Skeletal muscle satellite cell (primary cell): ENCODE measurements around the gene ZNF778.
"Not testable (repeated sequence)": the region's sequence is repeated elsewhere in the genome, so short reads cannot be mapped to it uniquely, and the experiment has no call there.

Source experiments
- H3K27me3 ChIP-seq: 2 replicates; pipeline ENCODE4 v1.7.0; 2013; ENCODE audit warnings: low read length; ENCODE audit not compliant: control insufficient read depth, insufficient read depth
- H3K36me3 ChIP-seq: 2 replicates; pipeline ENCODE4 v1.7.0; 2013; ENCODE audit warnings: mild to moderate bottlenecking, control low read depth, low read length; ENCODE audit not compliant: insufficient read depth
- H3K4me1 ChIP-seq: 2 replicates; pipeline ENCODE4 v1.7.0; 2013; ENCODE audit warnings: low read length; ENCODE audit not compliant: control insufficient read depth, insufficient read depth
- H3K4me2 ChIP-seq: 2 replicates; pipeline ENCODE4 v1.7.0; 2013; ENCODE audit warnings: mild to moderate bottlenecking, low read length
- H3K4me3 ChIP-seq: 2 replicates; pipeline ENCODE4 v1.7.0; 2013; ENCODE audit warnings: low read length
- H3K9ac ChIP-seq: 2 replicates; pipeline ENCODE4 v1.7.0; 2013; ENCODE audit warnings: mild to moderate bottlenecking, low read depth, low read length, moderate library complexity
- H3K9me3 ChIP-seq: replicated peaks from 2 replicates; pipeline ENCODE4 v1.7.0; 2013; ENCODE audit warnings: mild to moderate bottlenecking, control low read depth, low read length

ZNF778 gene

GRCh38 chr16:89257757-89258465 lies 40.4 kb downstream of the ZNF778 start:
- Histone ChIP-seq H3K9me3 (peaks cover 2% of the 10 kb centered on the region), H3K4me1 (peaks cover 12% of the 10 kb centered on the region), H3K9ac (peak overlapping the region; percentile 45), H3K36me3 (no peaks in the 10 kb centered on the region), H3K4me2 (peak overlapping the region; percentile 89), H3K4me3 (peak overlapping the region; percentile 66), H3K27me3 (no peaks in the 10 kb centered on the region)

DNA sequence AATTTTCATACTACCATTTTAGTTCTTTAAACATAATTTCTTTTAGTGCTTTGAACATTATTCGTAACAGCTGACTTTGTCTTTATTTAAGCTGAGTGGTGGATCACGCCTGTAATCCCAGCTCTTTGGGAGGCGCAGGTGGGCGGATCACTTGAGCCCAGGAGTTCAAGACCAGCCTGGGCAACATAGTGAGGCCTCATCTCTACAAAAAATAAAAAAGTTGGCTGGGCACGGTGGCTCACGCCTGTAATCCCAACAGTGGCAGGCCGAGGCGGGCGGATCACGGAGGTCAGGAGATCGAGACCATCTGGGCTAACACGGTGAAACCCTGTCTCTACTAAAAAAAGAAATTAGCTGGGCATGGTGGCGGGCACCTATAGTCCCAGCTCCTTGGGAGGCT lies 42.4 kb downstream of the ZNF778 start:
- H3K4me3 ChIP-seq, H3K9ac ChIP-seq, H3K4me2 ChIP-seq, H3K36me3 ChIP-seq, H3K9me3 ChIP-seq, H3K27me3 ChIP-seq: not testable (repeated sequence)
- peaks cover 12% of the 10 kb centered on the region for H3K4me1 ChIP-seq

GRCh38 chr16:89261691-89262563 lies 44.4 kb downstream of the ZNF778 start:
- Histone ChIP-seq H3K4me1 (peaks cover 7% of the 10 kb centered on the region), H3K9ac (no peak overlapping the region), H3K4me2 (no peak overlapping the region), H3K36me3 (peaks cover 24% of the 10 kb centered on the region), H3K4me3 (no peak overlapping the region), H3K9me3 (no peaks in the 10 kb centered on the region), H3K27me3 (no peaks in the 10 kb centered on the region)

DNA sequence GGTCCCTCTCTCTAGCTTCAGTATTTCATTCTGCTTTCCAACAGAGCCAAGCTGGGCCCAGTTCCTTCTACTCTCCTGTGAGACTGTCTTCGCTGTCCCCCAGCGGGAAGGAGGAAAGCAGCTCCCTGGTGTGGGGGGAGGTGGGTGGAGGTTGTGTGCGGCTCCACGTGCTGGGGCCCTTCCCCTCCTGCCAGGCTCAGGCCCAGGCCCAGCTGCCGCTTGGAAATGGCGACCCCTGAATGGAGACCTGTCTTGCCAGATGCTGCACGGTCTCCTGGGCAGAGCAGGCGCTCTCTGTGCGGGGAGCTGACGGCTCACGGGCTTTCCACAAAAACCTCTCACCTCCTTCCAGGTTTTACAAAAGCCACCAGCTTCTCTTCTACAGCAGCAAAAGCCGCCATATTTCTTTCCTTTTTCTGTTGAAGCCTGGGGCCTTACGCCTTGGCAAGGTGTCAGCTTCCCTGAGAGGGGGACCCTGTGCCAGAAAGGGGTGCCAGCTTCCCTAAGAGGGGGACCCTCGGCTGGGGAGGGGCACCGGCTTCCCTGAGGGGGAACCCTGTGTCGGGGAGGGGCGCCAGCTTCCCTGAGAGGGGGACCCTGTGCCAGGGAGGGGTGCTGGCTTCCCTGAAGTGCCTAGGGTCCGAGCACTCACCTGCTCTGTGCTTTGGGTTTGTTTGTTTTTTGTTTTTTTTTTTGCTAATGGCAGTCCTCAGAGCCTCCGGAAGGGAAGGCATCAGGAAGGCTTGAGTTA lies 47.5 kb downstream of the ZNF778 start:
- Histone ChIP-seq H3K27me3 (no peaks in the 10 kb centered on the region), H3K9me3 (no peaks in the 10 kb centered on the region), H3K9ac (no peak overlapping the region), H3K4me2 (no peak overlapping the region), H3K4me3 (no peak overlapping the region), H3K36me3 (peaks cover 36% of the 10 kb centered on the region), H3K4me1 (peaks cover 15% of the 10 kb centered on the region)

DNA sequence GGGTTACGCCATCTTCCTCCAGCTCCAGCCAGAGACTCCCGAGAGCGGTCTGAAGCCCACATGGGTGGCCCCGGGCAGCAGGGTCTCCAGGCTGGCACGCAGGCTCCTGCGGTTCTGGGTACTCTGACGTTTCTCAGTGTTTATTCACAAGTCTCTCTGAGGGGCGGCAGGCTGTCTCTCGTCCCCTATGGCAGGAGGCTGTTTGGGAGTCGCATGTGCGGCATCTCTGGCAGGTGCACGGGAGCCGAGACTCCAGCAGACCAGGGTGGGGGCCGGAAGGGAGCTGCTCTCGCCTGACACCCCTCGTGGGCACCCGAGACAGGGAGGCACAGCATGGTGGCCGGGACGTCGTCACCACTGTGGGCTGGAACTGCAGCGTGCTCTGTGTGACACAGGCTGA lies 48.1 kb downstream of the ZNF778 start:
- H3K9ac ChIP-seq: no peak overlapping the region
- no peaks in the 10 kb centered on the region for H3K27me3 ChIP-seq
- H3K9me3 ChIP-seq: no peaks in the 10 kb centered on the region
- no peak overlapping the region for H3K4me3 ChIP-seq
- H3K4me2 ChIP-seq: no peak overlapping the region
- H3K36me3 ChIP-seq: peaks cover 43% of the 10 kb centered on the region
- peaks cover 19% of the 10 kb centered on the region for H3K4me1 ChIP-seq

GRCh38 chr16:89266521-89267134 lies 49.1 kb downstream of the ZNF778 start:
- no peaks in the 10 kb centered on the region for H3K9me3 ChIP-seq
- H3K27me3 ChIP-seq: no peaks in the 10 kb centered on the region
- peaks cover 52% of the 10 kb centered on the region for H3K36me3 ChIP-seq
- no peak overlapping the region for H3K4me2 ChIP-seq
- H3K4me1 ChIP-seq: peaks cover 19% of the 10 kb centered on the region
- no peak overlapping the region for H3K9ac ChIP-seq
- no peak overlapping the region for H3K4me3 ChIP-seq

DNA sequence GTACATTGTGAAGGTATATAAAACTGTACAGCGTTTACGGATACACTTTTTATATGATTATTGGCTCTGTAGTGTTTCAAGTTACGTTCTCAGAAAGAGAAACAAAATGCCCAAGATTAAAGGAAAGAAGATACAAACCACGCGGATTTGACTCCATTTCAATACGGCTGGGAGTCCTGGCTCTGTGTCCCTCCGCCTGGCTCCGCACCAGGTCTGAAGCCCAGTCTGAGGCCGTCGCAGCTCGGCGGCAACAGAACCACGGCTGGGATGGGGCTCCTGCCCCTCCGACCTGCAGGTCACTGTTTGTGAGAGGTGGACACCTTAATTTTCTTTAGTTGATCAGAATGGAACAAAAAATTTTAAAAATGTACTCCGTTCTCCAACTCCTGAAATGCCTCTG lies 50.2 kb downstream of the ZNF778 start:
- H3K27me3 ChIP-seq, H3K4me3 ChIP-seq, H3K9me3 ChIP-seq, H3K9ac ChIP-seq, H3K4me2 ChIP-seq: not testable (repeated sequence)
- Histone ChIP-seq H3K4me1 (peaks cover 19% of the 10 kb centered on the region), H3K36me3 (peaks cover 62% of the 10 kb centered on the region)

- no peaks in the 10 kb centered on the region for H3K27me3 ChIP-seq
- H3K4me3 ChIP-seq: no peak overlapping the region
- peaks cover 19% of the 10 kb centered on the region for H3K4me1 ChIP-seq
- no peak overlapping the region for H3K9ac ChIP-seq
- peaks cover 68% of the 10 kb centered on the region for H3K36me3 ChIP-seq
- peak overlapping the region; percentile 15 for H3K4me2 ChIP-seq
- H3K9me3 ChIP-seq: no peaks in the 10 kb centered on the region
These were observed 51.1 kb downstream of the ZNF778 start for GRCh38 chr16:89268585-89268984.

DNA sequence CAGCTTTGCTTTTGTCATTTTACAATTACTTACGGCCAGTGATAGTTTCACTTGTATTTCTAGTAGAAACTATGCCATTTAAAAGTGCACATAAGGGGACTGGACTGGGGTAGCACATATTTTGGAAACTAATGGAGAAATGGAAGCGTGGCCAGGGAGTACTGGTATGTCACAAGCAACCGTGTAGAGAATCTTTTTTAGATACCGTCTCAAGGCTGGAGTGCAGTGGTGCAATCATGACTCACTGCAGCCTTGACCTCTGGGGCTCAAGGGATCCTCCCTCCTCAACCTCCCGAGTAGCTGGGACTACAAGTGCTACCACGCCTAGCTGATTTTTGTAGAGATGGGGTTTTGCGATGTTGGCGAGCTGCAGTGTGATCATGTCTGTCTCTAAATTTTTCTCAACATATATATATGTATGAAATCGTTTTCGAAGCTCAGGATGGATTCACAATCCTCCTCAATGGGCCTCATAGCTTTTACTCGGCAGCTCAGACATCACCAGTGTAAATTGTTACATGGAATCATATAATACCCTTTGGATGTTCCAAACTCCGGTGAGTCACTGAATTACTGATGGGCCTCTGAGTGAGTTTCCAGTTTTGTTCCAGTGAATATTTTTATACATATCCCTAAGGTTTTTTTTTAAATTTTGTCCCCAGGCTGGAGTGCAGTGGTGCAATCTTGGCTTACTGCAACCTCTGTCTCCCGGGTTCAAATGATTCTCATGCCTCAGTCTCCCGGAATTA lies 51.7 kb downstream of the ZNF778 start:
- H3K4me3 ChIP-seq: no peak overlapping the region
- peaks cover 19% of the 10 kb centered on the region for H3K4me1 ChIP-seq
- H3K9ac ChIP-seq: no peak overlapping the region
- H3K27me3 ChIP-seq: no peaks in the 10 kb centered on the region
- peak overlapping the region; percentile 15 for H3K4me2 ChIP-seq
- H3K9me3 ChIP-seq: no peaks in the 10 kb centered on the region
- peaks cover 73% of the 10 kb centered on the region for H3K36me3 ChIP-seq

DNA sequence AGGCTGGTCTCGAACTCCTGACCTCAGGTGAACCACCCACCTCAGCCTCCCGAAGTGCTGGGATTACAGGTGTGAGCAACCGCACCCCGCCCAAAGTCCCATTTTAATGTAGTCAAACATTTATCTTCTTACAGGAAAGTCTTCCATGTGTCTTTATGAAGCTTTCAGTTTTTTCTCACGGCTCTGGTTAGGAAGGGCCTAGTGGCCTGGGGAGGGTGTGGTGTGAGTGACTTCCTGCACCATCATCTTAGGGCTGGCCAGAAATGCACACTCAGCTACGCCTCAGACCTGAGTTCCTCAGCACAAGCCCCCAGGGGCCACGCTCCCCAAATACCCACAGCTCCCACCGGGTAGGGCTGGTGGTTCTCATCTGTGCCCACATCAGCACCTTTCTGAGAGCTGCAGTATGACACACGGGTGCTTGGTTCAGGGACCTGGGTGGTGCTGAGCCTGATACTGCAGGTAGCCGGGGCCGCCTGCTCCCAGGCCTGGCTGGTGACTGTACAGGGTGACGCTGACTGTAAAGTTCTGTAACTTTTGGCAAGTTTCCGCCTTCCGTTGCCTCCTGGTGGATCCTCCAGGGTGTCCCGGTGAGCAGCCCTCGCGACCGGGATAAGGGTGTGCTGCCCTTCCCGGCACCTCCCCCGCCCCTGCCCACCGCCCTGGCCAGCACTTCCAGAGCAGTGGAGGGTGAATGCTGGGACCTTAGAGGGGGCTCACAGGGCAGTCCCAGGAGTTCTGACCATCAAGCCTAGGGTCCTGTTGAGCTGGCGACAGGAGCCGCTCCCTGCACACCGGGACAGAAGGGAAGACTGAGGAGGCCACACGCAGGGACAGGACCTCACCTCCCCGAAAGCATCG lies 52.5 kb downstream of the ZNF778 start:
- peaks cover 75% of the 10 kb centered on the region for H3K36me3 ChIP-seq
- no peaks in the 10 kb centered on the region for H3K27me3 ChIP-seq
- no peak overlapping the region for H3K4me2 ChIP-seq
- H3K9ac ChIP-seq: no peak overlapping the region
- peaks cover 19% of the 10 kb centered on the region for H3K4me1 ChIP-seq
- H3K9me3 ChIP-seq: no peaks in the 10 kb centered on the region
- H3K4me3 ChIP-seq: no peak overlapping the region
